NB4 (cell line): ENCODE measurements around the gene PCDH15.

Experiments used
- CTCF ChIP-seq: IDR thresholded peaks from one replicate; pipeline ENCODE4 v1.5.1; 2012; ENCODE audit warnings: low read depth, low read length
- MYC ChIP-seq: IDR thresholded peaks from 2 replicates; pipeline ENCODE4 v1.6.1; 2011; ENCODE audit warnings: low read depth, low read length
- POLR2A ChIP-seq: IDR thresholded peaks from 2 replicates; pipeline ENCODE4 v1.6.1; 2011; ENCODE audit warnings: mild to moderate bottlenecking; ENCODE audit not compliant: insufficient read length; ENCODE audit errors: extremely low read depth

GRCh38 chr10:54796881-54797280 lies 4.2 kb downstream of the PCDH15 start:
- TF ChIP-seq CTCF (no peak), POLR2A (no peak), MYC (no peak)
